SKM-1 (cell line): ENCODE data around the gene FAM171A1.

Source experiments
- DNase-seq: peaks from one replicate; lab custom pipeline; 2025; ENCODE audit not compliant: unreplicated experiment; lab: John Stamatoyannopoulos, UW

The FAM171A1 gene

GRCh38 chr10:15374156-15374555 is 3.1 kb upstream of the FAM171A1 start:
- no peak for DNase-seq

DNA sequence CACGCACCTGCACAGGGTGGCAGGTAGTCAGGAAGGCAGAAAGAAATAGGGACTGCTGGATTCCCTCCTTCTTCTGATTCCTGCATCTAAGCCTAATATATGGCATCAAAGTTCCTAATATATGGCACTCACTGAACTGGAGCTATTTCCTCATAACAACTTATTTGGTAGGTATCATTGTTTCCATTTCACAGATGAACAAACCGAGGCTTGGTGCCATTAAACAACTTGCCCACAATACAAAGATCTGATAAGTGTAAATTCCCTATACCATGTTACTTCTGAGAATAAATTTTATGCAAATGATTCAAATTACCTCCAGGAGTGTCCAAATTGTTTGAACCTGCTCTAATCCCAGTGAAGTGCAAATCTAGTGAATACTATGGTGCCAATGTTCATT is 2.1 kb upstream of the FAM171A1 start:
- DNase-seq: no peak

DNA sequence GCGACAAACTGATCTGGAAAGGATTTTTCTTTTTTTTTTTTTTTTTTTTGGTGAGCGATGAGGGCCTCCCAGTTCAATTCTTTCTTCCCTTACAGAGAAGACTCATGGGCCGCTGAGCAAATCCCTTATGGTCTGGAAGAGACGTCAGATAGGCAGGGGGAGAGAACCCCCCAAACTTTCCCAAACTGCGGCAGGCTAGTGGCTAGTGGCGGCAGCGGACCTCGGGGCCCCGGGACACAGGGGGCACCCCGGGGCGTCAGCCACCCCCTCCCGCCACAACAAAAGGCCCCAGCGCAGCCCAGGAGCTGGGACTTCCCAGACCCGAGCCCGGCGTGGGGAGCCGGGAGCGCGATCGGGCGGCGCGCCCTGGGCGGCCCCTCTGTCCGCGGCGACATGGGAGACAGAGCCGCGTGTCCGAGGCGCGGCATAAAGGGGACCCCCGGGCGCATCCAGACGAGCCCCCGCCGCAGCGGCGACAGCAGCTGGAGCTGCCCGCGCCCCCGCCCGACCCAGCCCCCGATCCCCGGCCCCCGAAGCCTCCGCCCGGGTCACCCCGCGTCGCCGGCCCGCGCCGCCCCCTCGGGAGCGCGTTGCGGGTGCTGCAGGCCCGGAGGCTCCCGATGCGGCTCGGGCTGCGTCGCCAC is 755 bp downstream of the FAM171A1 start:
- DNase-seq: no peak

DNA sequence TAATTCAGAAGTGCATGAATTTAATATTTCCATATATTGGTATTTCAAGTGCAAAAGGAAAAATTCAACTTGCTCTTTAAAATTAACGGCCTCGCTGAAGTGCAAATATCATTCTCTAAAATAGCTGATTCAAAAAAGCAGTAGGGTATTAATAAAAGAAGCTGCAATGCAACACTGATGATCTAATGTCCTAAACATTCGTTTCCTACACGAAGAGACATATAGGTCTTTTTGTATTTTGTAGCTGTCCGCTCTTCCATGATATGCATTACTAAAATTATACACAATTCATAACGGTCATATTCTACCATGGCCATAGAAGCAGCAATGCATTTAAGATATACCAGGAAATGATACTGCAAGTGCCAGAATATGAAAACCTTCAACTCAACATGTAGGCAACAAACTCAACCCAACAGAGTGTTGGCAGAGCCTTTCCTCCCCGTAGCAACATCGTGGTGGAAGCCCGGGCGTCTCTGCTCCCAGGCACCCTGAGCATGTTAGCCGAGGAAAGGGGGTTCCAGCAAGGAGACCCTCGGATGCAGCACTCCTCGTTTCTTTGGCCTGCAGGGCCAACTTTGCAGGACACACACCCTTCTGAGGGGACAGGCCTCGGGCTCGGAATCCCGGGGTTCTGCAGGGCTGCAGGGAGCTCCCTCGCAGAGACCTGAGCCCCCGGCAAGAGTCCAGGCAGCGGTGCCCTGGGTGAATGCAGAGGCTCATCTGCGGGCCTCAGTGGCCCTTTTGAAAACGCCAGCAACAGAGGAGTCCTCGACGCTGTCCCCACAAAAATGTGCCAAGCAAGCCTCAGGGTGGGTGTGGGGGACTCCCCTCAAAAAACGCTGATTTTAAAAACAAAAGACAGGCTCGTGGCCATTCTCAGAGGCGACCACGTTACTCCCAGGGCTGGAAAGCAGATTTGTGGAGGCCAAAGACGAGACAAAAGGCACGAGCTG is 1.6 kb downstream of the FAM171A1 start:
- DNase-seq: no peak

DNA sequence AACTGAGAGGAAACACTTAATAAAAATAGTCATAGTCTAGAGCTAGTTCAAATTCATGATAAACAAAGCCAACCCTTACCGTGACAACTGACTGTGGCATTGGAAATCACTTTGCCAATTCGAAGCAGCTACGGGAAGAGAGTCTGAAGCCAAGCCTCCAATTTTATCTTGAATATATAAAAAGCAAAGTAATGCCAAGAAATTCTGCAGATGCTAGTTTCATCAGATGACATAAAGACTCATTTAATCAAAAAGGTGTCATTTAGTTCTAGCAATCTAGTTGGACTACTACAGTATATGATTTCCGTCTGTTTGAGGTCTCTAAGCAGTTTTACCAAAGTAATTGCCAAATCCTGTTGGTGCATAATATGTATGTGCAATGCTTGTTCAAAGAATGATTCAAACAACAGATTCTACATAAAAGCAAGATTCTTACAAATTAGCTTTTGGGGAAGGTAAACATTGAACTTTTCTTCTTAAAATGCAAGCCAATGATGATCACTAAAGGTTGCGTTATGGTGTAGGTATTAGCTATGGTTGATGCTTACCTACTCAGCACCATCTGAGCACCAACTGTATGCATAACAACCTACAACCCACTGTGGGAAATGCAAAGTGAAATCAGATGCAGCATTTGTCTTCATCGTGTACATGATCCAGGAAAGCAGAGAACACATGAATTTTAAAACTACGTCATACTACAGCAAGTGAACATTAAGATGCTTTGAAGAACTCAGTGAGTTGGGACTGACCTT is 2.8 kb downstream of the FAM171A1 start:
- no peak for DNase-seq

- DNase-seq: no peak
These were observed 3.6 kb downstream of the FAM171A1 start for GRCh38 chr10:15367296-15368085.

GRCh38 chr10:15365692-15366091 is 5.4 kb downstream of the FAM171A1 start:
- DNase-seq: no peak

- DNase-seq: no peak
These were observed 7.1 kb downstream of the FAM171A1 start for GRCh38 chr10:15364001-15364400.

DNA sequence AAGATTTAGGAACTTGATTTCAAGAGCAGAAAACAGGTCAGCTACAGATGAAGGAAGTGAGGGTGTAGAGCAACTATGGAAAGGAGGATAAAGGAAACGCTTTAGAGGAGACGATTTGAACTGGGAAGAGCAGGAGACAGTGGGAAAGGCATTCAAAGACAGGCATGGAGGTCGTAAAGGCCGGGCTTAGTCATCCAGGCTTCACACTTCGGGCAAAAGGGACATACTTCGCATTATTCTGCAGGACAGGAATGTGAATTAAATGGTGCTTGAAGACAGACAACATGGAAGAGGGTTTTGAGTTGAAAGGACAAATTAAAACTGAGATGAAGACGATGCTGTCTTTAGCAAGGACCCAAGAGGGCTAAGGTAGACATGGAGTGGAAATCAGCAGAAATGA is 8.1 kb downstream of the FAM171A1 start:
- no peak for DNase-seq

DNA sequence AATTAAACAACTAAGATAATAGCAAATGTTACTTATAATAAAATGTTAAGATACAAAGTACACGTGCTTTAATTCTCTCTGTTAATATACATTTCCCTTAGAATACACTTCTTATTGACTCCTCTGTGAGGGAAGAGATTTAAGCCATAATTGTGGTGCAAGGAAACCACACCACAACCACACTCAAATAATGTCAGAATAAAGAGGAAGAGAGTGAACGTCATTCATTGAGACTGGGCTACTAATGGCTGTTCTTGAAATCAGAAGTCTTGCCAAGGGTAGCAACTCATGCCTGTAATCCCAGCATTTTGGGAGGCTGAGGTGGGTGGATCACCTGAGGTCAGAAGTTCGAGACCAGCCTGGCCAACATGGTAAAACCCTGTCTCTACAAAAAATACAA is 10.0 kb downstream of the FAM171A1 start:
- DNase-seq: no peak

DNA sequence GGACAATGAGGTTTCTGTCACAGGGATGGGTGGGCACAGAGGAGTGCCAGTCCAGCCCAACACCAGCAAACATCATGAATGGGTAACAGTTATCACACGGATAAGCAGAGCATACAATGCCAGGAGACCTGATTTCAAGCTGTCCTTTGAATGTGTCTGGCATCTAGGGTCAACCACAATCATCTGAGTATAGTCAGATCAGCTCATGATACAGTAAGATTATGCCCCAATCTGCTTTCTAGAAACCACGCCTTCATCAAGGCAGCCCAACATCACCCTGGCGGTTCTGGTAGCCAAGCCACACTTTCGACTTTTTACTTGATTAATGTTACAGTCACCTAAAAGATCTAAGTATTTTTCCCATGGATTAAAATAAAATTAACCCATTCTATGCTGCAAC is 10.5 kb downstream of the FAM171A1 start:
- no peak for DNase-seq

GRCh38 chr10:15353471-15354017 is 17.5 kb downstream of the FAM171A1 start:
- no peak for DNase-seq

GRCh38 chr10:15352836-15353235 is 18.3 kb downstream of the FAM171A1 start:
- DNase-seq: no peak

DNA sequence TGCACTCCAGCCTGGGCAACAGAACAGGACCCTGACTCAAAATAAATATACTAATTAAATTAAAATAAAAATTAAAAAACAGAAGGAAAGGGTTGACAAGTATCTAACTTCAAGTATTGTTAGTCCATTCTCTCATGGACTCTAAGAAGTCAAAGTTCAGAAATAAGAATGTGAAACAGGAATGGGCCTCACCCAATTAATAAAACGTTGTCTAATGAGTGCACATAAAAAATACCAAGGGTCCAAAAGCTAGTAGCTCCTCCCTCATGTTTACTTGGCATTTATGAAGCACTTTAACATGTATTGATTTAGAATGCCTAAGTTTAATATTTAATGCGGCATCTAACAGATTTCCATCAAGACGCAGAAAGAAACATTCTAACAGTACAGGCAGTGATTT is 18.9 kb downstream of the FAM171A1 start:
- no peak for DNase-seq

GRCh38 chr10:15351099-15351820 is 19.8 kb downstream of the FAM171A1 start:
- DNase-seq: no peak

GRCh38 chr10:15349112-15349511 is 22.0 kb downstream of the FAM171A1 start:
- DNase-seq: no peak

DNA sequence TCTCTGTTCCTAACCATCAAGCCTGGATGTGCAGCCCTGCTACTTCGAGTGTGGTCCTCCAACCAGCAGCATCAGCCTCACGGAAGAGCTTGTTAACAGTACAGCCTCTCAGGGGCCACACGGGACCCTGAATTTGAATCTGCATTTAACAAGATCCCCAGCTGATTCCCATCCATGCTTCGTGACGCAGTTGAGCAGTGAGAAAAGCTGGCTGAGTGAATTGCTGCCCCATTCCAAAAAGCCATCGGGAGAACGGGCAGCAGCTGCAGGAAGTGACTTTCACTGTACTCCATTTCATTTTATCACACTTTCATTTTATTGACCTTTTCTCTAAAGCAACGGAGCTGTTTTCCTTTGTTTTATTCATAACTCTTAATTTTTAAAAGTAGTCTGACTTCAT is 22.5 kb downstream of the FAM171A1 start:
- DNase-seq: no peak

- DNase-seq: no peak
These were observed 23.9 kb downstream of the FAM171A1 start for GRCh38 chr10:15347150-15347549.

DNA sequence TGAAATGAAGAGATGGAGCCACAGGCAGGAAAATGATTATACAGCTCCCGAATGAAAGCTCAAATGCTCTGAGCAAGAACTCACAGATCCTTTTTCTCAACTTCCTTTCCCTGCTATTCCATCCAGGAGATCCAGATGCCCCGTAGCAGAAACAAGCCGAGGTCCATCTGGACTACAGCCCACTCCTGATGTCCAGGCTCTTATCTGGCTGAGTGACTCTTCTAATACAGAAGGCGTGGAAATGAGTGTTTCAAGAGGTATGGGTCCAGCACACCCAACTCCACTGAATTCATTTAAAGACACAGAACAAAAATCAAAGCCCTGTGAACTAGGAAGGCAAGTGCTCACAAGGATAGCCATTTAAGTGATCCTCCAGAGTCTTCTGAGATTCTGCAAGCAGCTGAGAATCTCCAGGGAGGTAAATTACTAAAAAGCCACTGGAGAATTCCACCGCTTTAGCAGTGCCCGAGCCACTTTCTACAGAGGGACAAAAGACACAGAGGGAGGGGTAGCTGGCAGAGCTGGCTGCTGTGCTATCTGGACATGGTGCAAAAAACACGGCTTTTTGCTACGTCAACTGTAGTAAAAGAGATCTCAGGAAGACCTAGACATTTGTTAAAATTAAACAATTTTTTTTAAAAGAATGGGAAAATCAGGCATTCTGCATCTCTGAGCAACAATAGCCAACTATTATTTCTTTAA is 24.5 kb downstream of the FAM171A1 start:
- no peak for DNase-seq
